ENCODE results near the gene HMCES.
"Not testable (repeated sequence)": the region's sequence is repeated elsewhere in the genome, so short reads cannot be mapped to it uniquely, and the experiment has no call there.

HMCES gene

GRCh38 chr3:129346695-129347457 is 68.2 kb downstream of the HMCES start:
- no peak for DNase-seq (ENCODE audit: low read depth in 2 of 2)

- no peak for DNase-seq (ENCODE audit: low read depth in 2 of 2)
These were observed 68.8 kb downstream of the HMCES start for GRCh38 chr3:129347458-129347845.

GRCh38 chr3:129348734-129349133 is 70.1 kb downstream of the HMCES start:
- DNase-seq (ENCODE audit: low read depth in 2 of 2) = no peak

GRCh38 chr3:129349169-129349568 is 70.5 kb downstream of the HMCES start:
- not testable (repeated sequence) for DNase-seq (ENCODE audit: low read depth in 2 of 2)

- no peak for DNase-seq (ENCODE audit: low read depth in 2 of 2)
These were observed 71.1 kb downstream of the HMCES start for GRCh38 chr3:129349791-129350190.

GRCh38 chr3:129352045-129352444 is 73.4 kb downstream of the HMCES start:
- DNase-seq (ENCODE audit: low read depth in 2 of 2) = no peak

GRCh38 chr3:129352650-129353588 is 74.2 kb downstream of the HMCES start:
- DNase-seq (ENCODE audit: low read depth in 2 of 2) = no peak

- no peak for DNase-seq (ENCODE audit: low read depth in 2 of 2)
These were observed 74.9 kb downstream of the HMCES start for GRCh38 chr3:129353589-129353941.
